ENCODE measurements around the gene VCAM1.

DNA sequence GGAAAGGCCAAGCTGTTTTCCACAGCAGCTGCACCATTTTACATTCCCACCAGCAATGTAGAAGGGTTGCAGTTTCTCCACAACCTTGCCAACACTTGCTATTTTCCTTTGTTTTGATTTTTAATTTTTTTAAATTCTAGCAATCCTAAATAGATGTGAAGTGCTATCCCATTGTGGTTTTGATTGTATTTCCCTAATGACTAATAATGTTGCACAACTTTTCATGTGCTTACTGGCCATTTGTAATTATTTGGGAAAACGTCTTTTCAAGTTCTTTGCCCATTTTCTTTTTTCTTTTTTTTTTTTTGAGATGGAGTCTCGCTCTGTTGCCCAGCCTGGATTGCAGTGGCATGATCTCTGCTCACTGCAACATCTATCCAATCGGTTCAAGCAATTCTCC is 53.9 kb downstream of the VCAM1 start:
- TF ChIP-seq, protein P1, sequence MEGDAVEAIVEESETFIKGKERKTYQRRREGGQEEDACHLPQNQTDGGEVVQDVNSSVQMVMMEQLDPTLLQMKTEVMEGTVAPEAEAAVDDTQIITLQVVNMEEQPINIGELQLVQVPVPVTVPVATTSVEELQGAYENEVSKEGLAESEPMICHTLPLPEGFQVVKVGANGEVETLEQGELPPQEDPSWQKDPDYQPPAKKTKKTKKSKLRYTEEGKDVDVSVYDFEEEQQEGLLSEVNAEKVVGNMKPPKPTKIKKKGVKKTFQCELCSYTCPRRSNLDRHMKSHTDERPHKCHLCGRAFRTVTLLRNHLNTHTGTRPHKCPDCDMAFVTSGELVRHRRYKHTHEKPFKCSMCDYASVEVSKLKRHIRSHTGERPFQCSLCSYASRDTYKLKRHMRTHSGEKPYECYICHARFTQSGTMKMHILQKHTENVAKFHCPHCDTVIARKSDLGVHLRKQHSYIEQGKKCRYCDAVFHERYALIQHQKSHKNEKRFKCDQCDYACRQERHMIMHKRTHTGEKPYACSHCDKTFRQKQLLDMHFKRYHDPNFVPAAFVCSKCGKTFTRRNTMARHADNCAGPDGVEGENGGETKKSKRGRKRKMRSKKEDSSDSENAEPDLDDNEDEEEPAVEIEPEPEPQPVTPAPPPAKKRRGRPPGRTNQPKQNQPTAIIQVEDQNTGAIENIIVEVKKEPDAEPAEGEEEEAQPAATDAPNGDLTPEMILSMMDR (IDR thresholded peaks at IDR 0.05; ENCODE audit: low read depth, low read length, poor library complexity, severe bottlenecking), result no peak
- no peak for TF ChIP-seq EZH2phosphoT487 (IDR thresholded peaks at IDR 0.05; ENCODE audit: borderline replicate concordance, low read length)
